ENCODE results near the gene LDLRAD3.

DNA sequence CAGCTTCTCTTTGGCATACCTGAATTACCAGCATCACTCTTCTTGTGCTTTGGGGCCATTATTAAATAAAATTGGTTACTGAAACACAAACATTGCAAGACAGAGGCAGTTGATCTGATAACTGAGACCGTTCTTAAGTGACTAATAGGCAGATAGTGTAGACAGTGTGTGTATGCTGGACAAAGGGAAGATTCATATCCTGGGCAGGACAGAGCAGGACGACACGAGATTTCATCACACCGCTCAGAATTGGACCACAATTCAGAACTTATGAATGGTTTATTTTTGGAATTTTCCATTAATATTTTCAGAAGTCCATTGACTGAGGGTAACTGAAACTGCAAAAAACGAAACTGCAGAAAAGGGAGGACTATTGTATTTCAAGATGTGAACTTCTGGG, 68.6 kb downstream of the LDLRAD3 start:
- TF ChIP-seq, protein P1, sequence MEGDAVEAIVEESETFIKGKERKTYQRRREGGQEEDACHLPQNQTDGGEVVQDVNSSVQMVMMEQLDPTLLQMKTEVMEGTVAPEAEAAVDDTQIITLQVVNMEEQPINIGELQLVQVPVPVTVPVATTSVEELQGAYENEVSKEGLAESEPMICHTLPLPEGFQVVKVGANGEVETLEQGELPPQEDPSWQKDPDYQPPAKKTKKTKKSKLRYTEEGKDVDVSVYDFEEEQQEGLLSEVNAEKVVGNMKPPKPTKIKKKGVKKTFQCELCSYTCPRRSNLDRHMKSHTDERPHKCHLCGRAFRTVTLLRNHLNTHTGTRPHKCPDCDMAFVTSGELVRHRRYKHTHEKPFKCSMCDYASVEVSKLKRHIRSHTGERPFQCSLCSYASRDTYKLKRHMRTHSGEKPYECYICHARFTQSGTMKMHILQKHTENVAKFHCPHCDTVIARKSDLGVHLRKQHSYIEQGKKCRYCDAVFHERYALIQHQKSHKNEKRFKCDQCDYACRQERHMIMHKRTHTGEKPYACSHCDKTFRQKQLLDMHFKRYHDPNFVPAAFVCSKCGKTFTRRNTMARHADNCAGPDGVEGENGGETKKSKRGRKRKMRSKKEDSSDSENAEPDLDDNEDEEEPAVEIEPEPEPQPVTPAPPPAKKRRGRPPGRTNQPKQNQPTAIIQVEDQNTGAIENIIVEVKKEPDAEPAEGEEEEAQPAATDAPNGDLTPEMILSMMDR (IDR thresholded peaks at IDR 0.05), result no peak
- TF ChIP-seq POLR2A (IDR thresholded peaks at IDR 0.05) (no peak), EP300 (IDR thresholded peaks at IDR 0.05) (no peak), POLR2AphosphoS5 (IDR thresholded peaks at IDR 0.05) (no peak)

All from suprapubic skin (tissue), 4 donors.